ENCODE data around the gene EPPIN.

GRCh38 chr20:45547206-45547770 lies at the start of gene EPPIN:
- TF ChIP-seq CTCF (IDR thresholded peaks at IDR 0.05; ENCODE audit: control extremely low read depth in 1 of 3, insufficient read depth in 1 of 3, low read depth in 1 of 3, low read length in 3 of 3), result no peak
- TF ChIP-seq CBX8 (IDR thresholded peaks at IDR 0.05; ENCODE audit: borderline replicate concordance, low read depth, low read length), result no peak
- TF ChIP-seq BACH1 (IDR thresholded peaks at IDR 0.05; ENCODE audit: low read length), result no peak
- no peak for TF ChIP-seq RAD21 (IDR thresholded peaks at IDR 0.05 in 1 of 2, conservative IDR thresholded peaks at IDR 0.05 in 1 of 2; ENCODE audit: low read depth in 2 of 2, low read length in 2 of 2)
- no peak for TF ChIP-seq HDAC2 (IDR thresholded peaks at IDR 0.05; ENCODE audit: borderline replicate concordance in 1 of 2, low read depth in 2 of 2, low read length in 2 of 2)
- TF ChIP-seq POLR2A (IDR thresholded peaks at IDR 0.05; ENCODE audit: control extremely low read depth in 1 of 2, low read depth in 2 of 2, low read length in 2 of 2), result no peak
- no peak for TF ChIP-seq CHD1 (IDR thresholded peaks at IDR 0.05; ENCODE audit: low read depth, low read length)
- no peak for TF ChIP-seq USF2 (IDR thresholded peaks at IDR 0.05; ENCODE audit: low read length)
